ENCODE data around the gene THYN1.
"Not testable (repeated sequence)": the region's sequence is repeated elsewhere in the genome, so short reads cannot be mapped to it uniquely, and the experiment has no call there.

Gene THYN1

DNA sequence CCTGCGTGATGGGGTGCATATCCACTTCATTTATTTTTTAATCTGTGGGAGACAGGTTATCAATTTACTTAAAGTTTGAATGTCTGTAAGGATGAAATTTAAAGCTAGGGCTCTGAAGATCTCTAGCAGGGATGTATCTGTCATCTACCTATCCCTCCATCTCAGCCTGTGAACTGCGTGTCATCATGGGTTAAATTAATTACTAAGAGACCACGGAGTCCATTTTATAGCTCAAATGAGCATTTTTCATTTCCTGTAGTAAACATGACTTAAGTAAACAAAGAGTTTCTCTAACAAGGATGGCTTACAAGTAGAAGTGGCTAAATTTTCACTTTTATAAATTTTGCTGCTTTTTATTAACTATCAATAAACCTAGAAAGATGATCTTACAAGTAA is 20.2 kb upstream of the THYN1 start:
- no peak for DNase-seq

DNA sequence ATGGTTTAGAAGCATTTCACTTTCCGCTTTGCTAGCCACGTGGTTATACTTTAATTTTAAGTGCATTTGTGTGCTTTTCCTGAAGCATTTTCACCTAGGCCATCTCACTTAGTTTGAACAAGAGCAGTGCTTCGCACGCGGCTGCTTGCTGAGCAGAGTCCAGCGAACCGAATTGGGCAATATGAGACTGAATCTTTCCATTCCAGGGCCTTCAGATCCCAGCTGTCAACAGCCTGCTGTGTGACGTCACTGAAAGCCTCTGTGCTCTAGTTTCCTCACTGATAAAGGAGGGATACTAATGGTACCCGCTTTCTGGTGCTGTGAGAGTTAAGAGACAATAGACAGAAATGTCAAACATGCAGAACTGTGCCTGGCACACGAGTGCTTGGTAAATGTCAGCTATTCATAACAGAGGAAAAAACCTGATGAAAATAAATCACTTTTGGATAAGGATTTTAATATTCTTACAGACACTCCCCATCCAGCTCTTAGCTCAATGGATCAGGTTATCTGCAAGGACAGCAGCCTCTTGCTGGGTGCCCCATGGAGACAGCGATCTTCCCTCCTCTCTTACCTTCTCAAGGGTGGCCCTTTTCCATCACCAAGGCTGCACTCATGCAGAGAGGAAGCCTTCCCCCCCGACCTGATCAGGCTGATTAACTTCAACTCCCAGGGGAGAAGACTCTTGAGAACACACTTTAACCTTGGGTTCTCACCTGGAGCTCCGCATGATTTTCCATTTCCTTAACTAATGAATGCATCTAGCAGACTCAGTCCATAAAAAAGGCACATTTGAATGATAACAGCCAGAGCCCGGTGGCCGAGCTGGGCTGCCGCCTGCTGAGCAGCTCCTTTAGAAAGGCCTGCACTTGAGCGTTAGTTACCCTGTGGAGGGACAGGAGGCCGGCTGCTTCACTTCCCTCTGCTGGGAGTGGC is 19.5 kb upstream of the THYN1 start:
- no peak for DNase-seq

GRCh38 chr11:134271978-134272377 is 18.8 kb upstream of the THYN1 start:
- no peak for DNase-seq

DNA sequence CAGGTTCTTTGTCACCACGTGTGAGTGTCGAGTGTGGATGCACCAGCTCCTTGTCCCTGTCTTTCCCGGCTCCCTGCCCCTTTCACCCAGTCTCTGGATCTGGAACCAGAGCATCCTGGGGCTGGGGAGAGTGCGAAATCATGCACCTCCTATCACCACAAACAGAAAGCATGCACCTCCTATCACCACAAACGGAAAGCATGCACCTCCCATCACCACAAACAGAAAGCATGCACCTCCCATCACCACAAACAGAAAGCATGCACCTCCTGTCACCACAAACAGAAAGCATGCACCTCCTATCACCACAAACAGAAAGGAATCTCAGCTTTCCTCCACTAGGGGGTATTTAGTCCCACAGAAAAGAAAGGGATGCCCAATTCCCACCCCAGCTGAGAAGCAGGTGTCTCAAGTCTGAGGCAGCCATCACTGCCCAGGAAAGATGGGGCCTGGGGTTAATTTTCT is 17.1 kb upstream of the THYN1 start:
- DNase-seq, result peak; percentile 52

GRCh38 chr11:134267966-134268365 is 14.8 kb upstream of the THYN1 start:
- no peak for DNase-seq

- no peak for DNase-seq
These were observed 14.3 kb upstream of the THYN1 start for GRCh38 chr11:134267461-134267860.

- peak; percentile 30 for DNase-seq
These were observed 13.7 kb upstream of the THYN1 start for GRCh38 chr11:134266841-134267251.

DNA sequence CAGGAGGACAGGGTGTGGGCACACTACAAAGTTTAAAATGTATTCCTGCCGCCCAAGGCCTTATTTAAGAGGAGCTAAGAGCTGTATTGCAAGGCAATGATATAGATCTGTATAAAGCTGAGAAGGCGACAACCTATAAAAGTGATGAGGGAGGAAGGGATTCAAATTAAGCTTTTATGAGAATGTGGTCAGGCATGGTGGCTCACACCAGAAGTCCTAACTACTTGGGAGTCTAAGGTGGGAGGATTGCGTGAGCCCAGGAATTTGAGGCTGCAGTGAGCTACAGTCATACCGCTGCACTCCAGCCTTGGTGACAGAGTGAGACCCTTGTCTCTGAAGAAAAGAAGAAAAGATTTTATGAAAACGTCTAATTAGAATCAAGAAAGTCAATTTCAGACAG is 13.3 kb upstream of the THYN1 start:
- DNase-seq, result no peak

DNA sequence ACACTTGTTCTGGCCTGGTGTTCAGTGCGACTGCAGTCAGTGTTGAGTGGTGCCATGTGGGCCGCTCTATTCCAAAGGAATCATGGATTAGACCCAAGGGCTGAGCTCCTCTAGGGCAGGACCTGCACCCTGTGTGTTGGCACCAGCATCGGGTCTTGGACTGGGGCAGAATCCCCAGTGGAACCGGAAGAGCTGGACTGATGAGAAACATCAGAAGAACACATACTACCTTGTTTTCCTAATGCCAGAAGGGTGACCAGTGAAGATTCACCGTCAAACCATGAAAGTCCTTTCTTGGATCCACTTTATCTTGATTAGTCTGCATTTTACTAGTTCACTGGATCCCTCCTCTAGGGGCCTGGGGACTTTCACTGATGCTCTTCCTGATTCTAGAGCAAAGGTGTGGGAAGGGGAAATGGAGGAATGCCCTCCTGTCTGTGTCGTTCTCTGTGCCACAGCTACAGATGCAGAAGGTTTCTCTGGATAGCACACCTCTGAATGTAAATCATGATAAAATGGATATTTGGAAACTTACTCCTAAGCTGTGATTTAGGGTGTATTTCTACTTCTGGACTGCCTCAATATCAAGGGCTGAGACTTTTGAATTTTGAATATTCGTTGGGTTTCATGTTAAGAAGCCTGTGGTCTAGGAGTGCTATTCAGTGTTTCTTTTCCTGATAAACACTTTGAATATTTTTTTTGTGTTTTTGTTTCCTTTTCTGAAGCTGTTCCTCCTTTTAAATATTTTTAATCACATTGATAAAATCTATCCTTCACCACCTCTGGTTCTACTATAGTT is 12.0 kb upstream of the THYN1 start:
- no peak for DNase-seq

GRCh38 chr11:134261626-134262488 is 8.7 kb upstream of the THYN1 start:
- DNase-seq, result peak; percentile 72

GRCh38 chr11:134260983-134261382 is 7.8 kb upstream of the THYN1 start:
- no peak for DNase-seq

GRCh38 chr11:134260503-134260902 is 7.4 kb upstream of the THYN1 start:
- peak; percentile 83 for DNase-seq

DNA sequence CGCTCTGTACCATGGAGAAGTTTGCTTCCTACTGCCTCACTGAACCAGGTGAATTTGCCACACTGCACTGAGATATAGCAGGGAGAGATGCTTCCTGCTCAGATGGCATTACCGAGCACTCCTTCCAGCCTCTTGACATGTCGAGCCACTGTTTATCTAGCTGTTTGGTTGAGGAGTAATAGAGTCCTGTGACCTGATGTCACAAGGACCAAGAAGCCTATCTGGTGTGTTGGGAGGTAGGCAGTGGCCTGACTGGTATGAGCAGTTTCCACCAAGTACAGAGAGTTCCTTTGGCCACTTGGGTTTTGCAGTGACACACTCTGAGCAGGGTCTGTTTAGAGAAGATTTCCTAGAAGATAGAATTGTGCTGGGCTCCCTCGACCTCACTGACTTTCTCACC is 5.4 kb upstream of the THYN1 start:
- DNase-seq, result no peak

- DNase-seq, result no peak
These were observed 3.9 kb upstream of the THYN1 start for GRCh38 chr11:134257101-134257500.

DNA sequence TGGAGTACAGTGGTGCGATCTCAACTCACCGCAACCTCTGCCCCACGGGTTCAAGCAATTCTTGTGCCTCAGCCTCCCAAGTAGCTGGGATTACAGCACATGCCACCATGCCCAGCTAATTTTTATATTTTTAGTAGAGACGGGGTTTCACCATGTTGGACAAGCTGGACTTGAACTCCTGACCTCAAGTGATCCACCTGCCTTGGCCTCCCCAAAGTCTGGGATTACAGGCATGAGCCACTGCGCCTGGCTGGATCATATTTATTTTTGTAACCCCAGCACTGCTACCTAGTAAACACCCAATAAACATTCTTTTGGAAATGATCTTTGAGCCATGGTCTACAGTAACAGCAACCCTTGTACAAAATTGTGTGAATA is 2.0 kb upstream of the THYN1 start:
- DNase-seq, result not testable (repeated sequence)

DNA sequence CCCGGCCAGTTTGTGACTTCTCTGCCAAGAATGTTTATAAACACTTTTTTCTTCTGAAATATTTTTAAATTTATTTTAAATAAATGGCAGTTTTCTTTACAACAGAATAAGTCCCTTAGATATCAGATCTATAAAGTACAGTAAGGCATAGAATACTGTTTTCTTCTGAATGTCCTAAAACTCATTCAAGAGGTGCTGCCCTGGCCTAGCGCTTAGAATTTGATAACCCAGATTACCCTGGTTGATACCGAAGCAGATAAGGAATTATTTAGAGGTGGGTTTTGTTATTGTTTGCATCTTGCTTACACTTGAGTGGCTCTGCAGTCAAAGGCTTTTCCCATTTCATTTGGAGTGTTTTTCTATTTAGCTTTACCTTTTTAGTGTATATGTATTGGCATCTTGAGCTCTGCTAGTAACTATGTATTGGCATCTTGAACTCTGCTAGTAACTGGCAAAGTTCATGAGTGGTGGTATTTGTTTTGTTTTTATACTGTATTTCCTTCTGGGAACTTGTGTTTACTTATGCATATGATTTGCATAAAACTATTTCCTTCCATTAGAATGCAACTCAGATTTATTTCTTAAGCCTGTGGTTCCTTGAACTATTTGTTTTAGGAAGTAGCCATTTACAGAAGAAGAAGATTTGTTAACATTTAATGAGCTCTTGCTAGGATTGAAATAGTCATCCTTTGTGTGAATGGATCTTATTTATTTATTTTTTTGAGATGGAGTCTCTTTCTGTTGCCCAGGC is 1.5 kb upstream of the THYN1 start:
- peak; percentile 40 for DNase-seq

GRCh38 chr11:134252346-134253187 is 585 bp downstream of the THYN1 start:
- DNase-seq, result peak; percentile 85

DNA sequence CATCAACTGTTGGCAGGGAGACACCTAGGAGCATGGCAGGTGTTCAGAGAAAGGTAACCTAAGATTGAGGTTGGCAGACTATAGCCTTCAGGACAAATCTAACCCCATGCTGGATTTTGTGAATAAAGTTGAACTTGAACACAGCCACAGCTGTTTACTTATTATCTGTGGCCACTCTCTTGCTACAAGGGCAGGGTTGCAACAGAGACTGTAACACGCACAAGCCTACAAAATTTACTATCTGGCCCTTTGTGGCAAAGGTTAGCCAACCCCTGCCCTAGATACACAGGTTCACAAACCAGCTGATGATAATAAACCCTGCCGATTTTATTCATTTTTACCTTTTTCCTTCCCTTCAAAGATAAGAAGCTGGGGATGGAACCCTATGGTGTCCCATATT is 2.5 kb downstream of the THYN1 start:
- no peak for DNase-seq

DNA sequence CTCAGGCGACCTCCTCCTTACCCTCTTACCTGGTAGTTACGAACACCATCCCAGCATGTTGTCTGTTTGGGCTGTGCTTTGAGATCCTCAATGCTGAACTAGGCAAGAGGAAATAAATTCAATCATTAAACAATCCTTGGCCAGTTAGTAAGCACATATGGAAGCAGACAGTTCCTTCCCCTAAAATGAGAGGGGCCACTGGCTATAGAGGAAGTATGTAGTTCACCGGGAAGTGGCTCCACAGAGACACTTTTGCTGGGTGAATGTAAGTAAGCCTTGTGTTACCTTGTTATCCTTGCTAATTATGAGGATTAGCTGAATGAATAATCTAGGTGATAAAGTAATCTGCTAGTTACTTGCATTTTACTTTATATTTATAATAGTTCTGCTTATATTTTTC is 2.9 kb downstream of the THYN1 start:
- no peak for DNase-seq

DNA sequence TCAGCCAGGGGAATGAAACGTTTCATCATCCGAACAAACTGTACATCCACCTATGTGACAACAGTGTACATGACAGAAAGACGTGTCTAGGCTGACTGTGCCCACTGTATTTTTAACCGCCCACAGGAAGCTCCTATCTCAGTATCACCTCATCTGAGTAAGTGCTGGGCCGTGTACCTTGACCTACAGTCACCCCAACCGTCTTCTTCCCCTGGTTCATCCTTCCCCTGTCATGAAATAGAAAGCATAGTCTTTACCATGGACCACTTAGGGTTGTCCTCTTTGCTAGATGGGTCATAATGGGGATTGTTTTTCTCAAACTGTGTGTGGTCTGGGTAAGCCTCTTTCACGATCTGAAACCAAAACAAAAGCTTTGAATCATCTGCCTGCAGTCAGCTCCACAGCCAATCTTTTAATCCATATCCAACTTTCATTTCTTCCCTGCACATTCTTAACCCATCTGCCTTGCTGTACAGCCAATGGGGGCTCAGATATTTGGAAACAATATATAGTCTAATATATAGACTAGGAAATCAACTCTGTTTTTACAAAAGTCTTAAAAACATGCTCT is 4.2 kb downstream of the THYN1 start:
- no peak for DNase-seq

GRCh38 chr11:134246678-134247077 is 6.5 kb downstream of the THYN1 start:
- no peak for DNase-seq
